ENCODE measurements around the gene ZYX. TPM values are rescaled to one million over a fixed set of nuclear protein-coding genes. Genes with fewer than 3 reads are reported as not detected.

Gene ZYX
- total and polyA plus RNA-seq, 2 of the 13 experiments (the other 11 are each of a cell fraction or from before 2014, with no cell fraction given): 9.9 to 13.7 TPM

GRCh38 chr7:143391462-143392404 lies 10.6 kb downstream of the ZYX start (continued):
- TF ChIP-seq ZNF318 (CRISPR knock-in tag; IDR thresholded peaks at IDR 0.05): 0 out of 2 replicates have a peak, but pooled peaks have one; percentile 35
- TF ChIP-seq SCMH1 (CRISPR knock-in tag; IDR thresholded peaks at IDR 0.05; ENCODE audit: borderline replicate concordance): no peak
- no peak for TF ChIP-seq KAT2B (IDR thresholded peaks at IDR 0.05; ENCODE audit: borderline replicate concordance, low read depth, low read length)
- no peak for TF ChIP-seq NBN (conservative IDR thresholded peaks at IDR 0.05)
- TF ChIP-seq MYC (CRISPR knock-in tag; IDR thresholded peaks at IDR 0.05; ENCODE audit: borderline replicate concordance): 0 out of 2 replicates have a peak, but pooled peaks have one; percentile 41
- no peak for TF ChIP-seq JARID2 (CRISPR knock-in tag; IDR thresholded peaks at IDR 0.05; ENCODE audit: insufficient replicate concordance)
- no peak for TF ChIP-seq TEAD2 (CRISPR knock-in tag; IDR thresholded peaks at IDR 0.05)
- no peak for TF ChIP-seq YEATS4 (CRISPR knock-in tag; IDR thresholded peaks at IDR 0.05; ENCODE audit: borderline replicate concordance)
- no peak for TF ChIP-seq FUBP1 (CRISPR knock-in tag; IDR thresholded peaks at IDR 0.05; ENCODE audit: borderline replicate concordance)
- TF ChIP-seq SAP130 (CRISPR knock-in tag; IDR thresholded peaks at IDR 0.05; ENCODE audit: low read depth): peak; percentile 30; the same call in 1 of the 2 replicates
- TF ChIP-seq TOPORS (CRISPR knock-in tag; IDR thresholded peaks at IDR 0.05): no peak
- no peak for TF ChIP-seq ZSCAN12 (CRISPR knock-in tag; IDR thresholded peaks at IDR 0.05)
- TF ChIP-seq ZKSCAN1 (IDR thresholded peaks at IDR 0.05; ENCODE audit: low read length): no peak
- no peak for TF ChIP-seq ZNF432 (CRISPR knock-in tag; IDR thresholded peaks at IDR 0.05; ENCODE audit: borderline replicate concordance)
- TF ChIP-seq WIZ (CRISPR knock-in tag; IDR thresholded peaks at IDR 0.05): 0 out of 2 replicates have a peak, but pooled peaks have one; percentile 51

Measured in HepG2 (cell line).